Heart left ventricle (tissue), 13 donors: ENCODE data around the gene CXCL16.

Experiments
- POLR2A ChIP-seq, 2 donors: fragments of 450-650 bp; IDR thresholded peaks; one replicate each; pipeline ENCODE4 v1.6.1; 2017; ENCODE audit warnings: antibody characterized with exemption in 2 of 2, mild to moderate bottlenecking in 2 of 2, moderate library complexity in 2 of 2
- TF ChIP-seq, protein P1 (sequence below), 12 donors: fragments of 200-600 bp; sonication (generic) in 4 of 12; IDR thresholded peaks; one replicate each; pipeline versions ENCODE4 v1.5.0 to v1.8.0; 2018 to 2022; ENCODE audit warnings: antibody characterized with exemption in 12 of 12, mild to moderate bottlenecking in 5 of 12
- donor health status: ischemic (EF 13 %, LVEDD 7.1; RV severe dilation, severe dysfunction).
- donor health status: DM: no; HTN: yes; CAD: no.
- donor health status: DM: no; HTN: no; CAD: no.
- donor health status: ischemic (EF 25% LVEDD 6.9; RV normal size, moderate dysfunction).
- donor health status: ischemic (EF 25% LVEDD 5.7; RV mildly dilated, moderate dysfunction).
- donor health status: ischemic (EF 35%, LVEDD 5.7; RV mildly dilated, moderate dysfunction).
- donor health status: nonischemic (EF 11% LVEDD 7.7; RV severe dilation, severe dysfunction).
- donor health status: DM: yes; HTN: yes; CAD: no.
- donor health status: PGD.
- donor health status: ischemic (EF 29% LVEDD 5.4; RV normal size, mild dysfunction).
- donor health status: nonischemic (EF 23%, LVEDD 6.1; RV moderate dilation, normal function).

DNA sequence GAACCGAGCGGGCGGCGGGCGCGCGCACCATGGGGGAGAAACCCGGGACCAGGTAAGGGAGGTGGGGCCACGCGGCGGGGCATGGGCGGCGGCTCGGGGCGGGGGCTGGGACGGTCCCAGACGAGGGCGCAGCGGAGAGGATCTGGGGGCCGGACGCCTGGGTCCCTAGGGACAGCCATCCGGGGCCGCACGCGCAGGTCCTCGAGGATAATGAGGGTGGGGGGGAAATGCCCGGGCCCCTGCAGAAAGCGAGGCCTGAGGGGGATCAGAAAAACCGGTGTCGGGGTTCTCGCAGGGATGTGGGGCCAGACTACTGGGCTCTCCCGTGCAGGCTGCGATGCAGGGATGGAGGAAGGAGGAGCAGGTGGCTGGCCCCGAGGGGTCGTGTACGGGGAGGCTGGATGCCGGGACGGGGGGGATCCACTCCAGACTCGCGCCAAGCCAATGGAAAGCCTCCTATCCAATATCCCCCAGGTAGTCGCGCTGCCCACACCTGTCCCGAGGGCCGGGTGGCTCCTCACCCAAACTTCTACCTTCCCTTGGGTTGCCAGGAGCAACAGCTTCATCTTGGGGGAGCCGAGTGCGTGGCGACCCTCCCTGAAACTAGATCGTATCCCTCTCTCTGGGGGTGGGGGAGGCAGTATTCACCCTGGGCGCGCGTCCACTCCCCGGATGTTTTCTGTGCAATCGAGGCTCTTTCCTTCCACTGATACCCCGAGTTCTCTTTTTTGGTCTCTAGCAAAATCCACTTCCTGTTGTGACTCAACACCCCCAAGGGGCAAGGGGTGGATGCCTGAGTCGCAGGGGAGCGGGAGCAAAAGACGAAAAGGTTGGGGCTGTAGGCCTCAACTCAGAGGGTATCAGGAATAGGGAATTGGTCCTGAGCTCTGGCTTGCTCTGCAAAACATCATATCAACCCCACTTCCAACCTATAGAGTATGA lies 28.8 kb downstream of the CXCL16 start:
- TF ChIP-seq, protein P1, sequence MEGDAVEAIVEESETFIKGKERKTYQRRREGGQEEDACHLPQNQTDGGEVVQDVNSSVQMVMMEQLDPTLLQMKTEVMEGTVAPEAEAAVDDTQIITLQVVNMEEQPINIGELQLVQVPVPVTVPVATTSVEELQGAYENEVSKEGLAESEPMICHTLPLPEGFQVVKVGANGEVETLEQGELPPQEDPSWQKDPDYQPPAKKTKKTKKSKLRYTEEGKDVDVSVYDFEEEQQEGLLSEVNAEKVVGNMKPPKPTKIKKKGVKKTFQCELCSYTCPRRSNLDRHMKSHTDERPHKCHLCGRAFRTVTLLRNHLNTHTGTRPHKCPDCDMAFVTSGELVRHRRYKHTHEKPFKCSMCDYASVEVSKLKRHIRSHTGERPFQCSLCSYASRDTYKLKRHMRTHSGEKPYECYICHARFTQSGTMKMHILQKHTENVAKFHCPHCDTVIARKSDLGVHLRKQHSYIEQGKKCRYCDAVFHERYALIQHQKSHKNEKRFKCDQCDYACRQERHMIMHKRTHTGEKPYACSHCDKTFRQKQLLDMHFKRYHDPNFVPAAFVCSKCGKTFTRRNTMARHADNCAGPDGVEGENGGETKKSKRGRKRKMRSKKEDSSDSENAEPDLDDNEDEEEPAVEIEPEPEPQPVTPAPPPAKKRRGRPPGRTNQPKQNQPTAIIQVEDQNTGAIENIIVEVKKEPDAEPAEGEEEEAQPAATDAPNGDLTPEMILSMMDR (IDR thresholded peaks at IDR 0.05) = no peak
- TF ChIP-seq POLR2A (IDR thresholded peaks at IDR 0.05) = no peak
